Measurements from ENCODE around the gene TOM1L1.

DNA sequence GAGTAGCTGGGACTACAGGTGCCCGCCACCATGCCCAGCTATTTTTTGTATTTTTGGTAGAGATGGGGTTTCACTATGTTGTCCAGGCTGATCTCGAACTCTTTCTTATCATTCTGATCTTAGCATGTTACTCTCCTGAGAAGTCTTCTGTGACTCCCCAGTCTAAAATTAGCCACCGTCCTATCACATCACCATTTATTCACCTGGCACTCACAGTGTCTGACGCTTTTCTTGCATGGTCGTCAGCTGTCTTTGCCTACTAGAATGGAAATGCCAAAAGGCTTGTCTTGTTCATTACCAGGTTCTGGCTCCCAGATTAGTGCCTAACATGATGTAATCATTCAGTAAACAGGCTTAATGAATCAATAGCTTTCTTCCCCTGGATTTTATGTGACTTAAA is 23.8 kb downstream of the TOM1L1 start:
- TF ChIP-seq, protein P1, sequence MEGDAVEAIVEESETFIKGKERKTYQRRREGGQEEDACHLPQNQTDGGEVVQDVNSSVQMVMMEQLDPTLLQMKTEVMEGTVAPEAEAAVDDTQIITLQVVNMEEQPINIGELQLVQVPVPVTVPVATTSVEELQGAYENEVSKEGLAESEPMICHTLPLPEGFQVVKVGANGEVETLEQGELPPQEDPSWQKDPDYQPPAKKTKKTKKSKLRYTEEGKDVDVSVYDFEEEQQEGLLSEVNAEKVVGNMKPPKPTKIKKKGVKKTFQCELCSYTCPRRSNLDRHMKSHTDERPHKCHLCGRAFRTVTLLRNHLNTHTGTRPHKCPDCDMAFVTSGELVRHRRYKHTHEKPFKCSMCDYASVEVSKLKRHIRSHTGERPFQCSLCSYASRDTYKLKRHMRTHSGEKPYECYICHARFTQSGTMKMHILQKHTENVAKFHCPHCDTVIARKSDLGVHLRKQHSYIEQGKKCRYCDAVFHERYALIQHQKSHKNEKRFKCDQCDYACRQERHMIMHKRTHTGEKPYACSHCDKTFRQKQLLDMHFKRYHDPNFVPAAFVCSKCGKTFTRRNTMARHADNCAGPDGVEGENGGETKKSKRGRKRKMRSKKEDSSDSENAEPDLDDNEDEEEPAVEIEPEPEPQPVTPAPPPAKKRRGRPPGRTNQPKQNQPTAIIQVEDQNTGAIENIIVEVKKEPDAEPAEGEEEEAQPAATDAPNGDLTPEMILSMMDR (IDR thresholded peaks at IDR 0.05; ENCODE audit: low read depth, low read length) = no peak
- TF ChIP-seq EZH2phosphoT487 (IDR thresholded peaks at IDR 0.05; ENCODE audit: low read depth) = no peak
